ENCODE results near the gene ADAMTS19. TPM values are rescaled to one million over a fixed set of nuclear protein-coding genes. Genes with fewer than 3 reads are reported as not detected.
A peak's percentile ranks its signal among the peaks of the same experiment; 100 is the strongest.
"Not testable (repeated sequence)": the region's sequence is repeated elsewhere in the genome, so short reads cannot be mapped to it uniquely, and the experiment has no call there.

The ADAMTS19 gene
- total RNA-seq, 1 experiment from 2014 or later = 0.06 TPM

GRCh38 chr5:129591508-129592160 is 131.5 kb downstream of the ADAMTS19 start:
- DNase-seq (ENCODE audit: low read depth) = peak; percentile 1

GRCh38 chr5:129593525-129593924 is 133.4 kb downstream of the ADAMTS19 start:
- peak; percentile 1 for DNase-seq (ENCODE audit: low read depth)

DNA sequence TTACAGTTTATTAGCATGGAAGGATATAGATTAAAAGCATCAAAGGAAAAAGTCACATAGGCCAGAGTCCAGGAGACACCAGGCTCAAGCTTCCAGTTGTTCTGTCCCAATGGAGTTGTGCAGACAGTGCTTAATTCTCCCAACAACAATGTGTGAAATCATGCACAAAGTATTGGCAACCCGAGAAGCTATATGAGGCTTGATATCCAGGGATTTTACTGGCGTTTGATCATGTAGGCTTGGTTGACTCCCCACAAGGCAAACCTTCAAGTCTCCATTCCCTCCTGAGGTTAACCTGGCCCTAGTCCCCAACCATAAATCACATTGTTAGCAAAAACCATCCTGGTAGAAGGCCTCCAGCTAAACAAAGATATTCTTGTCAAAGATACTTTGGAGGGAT is 141.5 kb downstream of the ADAMTS19 start:
- DNase-seq (ENCODE audit: low read depth) = no peak

DNA sequence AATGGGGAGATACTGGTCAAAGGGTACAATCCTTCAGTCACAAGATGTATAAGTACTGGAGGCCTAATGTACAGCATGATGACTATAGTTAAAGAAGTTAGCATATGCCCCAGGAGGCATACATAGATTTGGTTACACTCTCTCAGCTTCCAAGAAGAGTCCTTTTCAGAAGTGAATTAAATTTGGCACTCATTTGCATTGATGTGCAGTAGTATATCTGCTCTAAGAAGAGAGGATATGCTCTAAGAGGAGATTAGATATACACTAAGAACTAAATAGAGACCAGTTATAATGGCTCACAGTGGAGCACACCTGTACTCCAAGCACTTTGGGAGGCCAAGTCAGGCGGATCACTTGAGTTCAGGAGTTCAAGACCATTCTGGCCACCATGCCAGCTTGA is 148.3 kb downstream of the ADAMTS19 start:
- no peak for DNase-seq (ENCODE audit: low read depth)

- DNase-seq (ENCODE audit: low read depth) = no peak
Measured at GRCh38 chr5:129609710-129610109, 149.6 kb downstream of the ADAMTS19 start.

- no peak for DNase-seq (ENCODE audit: low read depth)
Measured at GRCh38 chr5:129616517-129616916, 156.4 kb downstream of the ADAMTS19 start.

DNA sequence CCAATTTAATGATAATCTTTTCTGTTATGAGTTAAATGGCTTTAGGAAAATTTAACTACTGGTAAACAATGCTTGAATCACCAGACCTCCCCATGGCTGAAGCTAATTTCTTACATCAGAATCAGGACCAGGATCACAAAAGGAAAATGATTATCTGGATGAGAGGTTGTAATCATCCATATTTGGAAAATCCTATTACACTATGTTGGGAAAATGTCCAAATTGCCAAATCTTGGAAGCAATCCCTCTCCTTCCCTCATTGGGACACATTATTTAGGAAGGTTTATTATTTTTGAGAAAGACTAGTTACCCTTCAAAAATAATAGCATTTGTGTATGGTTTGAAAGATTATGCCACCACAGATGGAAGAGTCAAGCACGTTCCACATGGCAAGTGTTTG is 157.1 kb downstream of the ADAMTS19 start:
- DNase-seq (ENCODE audit: low read depth) = no peak

DNA sequence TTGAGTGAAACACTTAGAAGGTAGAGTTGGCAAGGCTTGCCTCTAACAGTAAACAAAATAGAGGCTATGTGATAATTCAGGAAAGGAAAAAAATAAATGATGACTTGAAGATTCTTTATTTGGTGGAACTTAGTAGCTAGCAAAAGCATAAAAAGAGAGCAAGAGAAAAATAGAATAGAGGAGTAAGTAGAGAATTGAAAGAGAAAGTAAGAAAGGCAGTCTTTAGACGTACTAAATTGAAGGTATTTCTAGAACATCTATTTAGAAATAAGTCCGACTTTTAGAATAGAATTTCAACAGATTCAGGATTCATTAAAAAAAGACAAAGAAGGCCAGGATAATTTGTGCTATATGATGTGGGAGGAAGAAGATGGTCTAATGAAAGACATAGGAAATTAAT is 159.7 kb downstream of the ADAMTS19 start:
- DNase-seq (ENCODE audit: low read depth) = no peak

GRCh38 chr5:129622531-129622930 is 162.4 kb downstream of the ADAMTS19 start:
- DNase-seq (ENCODE audit: low read depth) = no peak

- DNase-seq (ENCODE audit: low read depth) = no peak
Measured at GRCh38 chr5:129629575-129629974, 169.5 kb downstream of the ADAMTS19 start.

GRCh38 chr5:129630101-129630500 is 170.0 kb downstream of the ADAMTS19 start:
- DNase-seq (ENCODE audit: low read depth) = no peak

- DNase-seq (ENCODE audit: low read depth) = no peak
Measured at GRCh38 chr5:129631961-129632360, 171.9 kb downstream of the ADAMTS19 start.

DNA sequence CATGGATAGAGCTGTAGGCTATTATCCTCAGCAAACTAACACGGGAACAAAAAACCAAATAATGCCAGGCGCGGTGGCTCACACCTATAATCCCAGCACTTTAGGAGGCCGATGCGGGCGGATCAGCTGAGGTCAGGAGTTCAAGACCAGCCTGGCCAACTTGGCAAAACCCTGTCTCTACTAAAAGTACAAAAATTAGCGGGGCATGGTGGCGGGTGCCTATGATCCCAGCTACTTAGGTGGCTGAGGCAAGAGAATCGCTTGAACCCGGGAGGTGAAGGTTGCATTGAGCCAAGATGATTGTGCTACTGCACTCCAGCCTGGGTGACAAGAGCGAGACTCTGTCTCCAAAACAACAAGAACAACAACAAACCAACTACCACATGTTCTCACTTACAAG is 177.4 kb downstream of the ADAMTS19 start:
- not testable (repeated sequence) for DNase-seq (ENCODE audit: low read depth)

DNA sequence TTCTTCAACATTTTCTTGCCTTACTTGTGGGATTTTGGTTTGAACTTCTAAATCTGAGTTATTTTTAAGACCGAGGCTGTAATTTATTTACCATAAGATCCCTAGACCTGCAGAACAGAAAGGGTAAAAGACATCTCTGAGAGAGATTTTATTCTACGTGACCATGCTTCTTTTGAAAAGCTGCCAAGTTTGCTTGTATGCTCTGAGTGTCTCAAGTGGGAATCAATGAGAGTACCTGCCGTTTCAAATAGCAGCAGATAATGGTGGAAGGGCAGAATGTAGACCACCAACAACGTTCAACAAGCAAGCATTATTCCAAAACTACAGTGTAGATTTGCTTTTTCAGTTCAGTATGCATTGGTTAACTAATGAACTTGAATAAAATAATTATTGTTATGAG is 179.2 kb downstream of the ADAMTS19 start:
- DNase-seq (ENCODE audit: low read depth) = no peak

DNA sequence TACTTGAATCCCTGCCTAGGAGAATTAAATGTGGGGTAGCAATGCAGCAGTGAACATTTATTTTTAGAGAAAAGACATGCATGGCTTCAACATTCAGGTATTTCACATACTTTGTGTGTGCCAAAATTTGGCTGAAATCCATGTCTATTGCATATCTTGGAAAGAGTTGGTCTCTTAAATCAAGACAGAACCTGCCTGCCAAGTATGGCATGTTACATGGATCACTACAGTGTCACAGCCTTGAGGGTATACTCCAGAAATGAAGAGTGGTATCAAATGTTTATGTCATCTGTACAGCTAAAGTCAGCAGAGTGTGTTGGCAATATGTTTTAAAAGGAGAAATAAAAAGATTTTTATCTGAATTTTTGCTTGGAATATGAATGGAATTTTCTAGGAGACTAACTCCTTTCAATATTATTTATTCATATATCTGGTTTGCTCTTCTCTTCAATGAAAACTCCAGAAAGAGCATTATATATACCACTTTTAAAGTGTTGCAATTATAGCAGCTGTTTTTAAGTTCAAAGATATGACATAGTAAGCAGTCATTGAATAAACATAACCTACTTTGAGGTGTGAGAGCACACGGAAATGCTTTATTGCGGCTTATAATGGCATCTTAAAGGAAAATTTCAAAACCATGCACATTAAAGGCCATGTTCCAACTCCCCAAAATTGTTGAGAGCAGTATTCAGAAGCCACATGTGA is 192.4 kb downstream of the ADAMTS19 start:
- DNase-seq (ENCODE audit: low read depth) = no peak

DNA sequence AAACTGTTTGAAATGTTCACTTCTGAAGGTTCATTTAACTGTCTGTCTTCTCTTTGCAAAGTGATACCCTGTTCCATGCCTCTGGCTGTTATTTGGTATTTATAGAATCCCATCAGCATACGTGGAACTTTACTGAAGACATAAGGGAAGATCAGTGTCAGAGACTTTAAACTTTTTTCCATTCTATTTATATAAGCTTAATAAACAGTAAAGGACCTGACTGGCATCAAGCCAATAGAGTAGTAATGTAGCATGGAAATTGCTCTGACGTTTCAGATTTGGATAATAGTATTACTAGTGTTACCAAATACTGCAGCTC is 192.9 kb downstream of the ADAMTS19 start:
- no peak for DNase-seq (ENCODE audit: low read depth)

DNA sequence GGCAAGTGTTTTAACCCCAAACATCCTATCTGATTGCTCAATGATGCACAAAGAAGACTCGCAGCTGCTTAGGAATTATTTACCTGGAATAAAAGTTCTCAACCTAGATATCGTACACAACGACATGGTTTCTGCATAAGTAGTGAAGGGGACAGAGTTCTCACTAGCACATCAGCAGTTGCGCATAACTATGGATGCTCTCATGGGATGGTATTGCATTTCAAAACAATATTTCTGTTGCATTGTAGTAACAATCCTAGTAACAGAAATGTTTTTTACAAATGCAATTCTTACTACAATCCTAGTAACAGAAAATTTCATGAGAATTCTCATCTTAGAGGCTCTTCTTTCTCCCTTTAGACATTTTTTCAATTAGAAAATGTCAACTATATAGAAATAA is 193.3 kb downstream of the ADAMTS19 start:
- no peak for DNase-seq (ENCODE audit: low read depth)

DNA sequence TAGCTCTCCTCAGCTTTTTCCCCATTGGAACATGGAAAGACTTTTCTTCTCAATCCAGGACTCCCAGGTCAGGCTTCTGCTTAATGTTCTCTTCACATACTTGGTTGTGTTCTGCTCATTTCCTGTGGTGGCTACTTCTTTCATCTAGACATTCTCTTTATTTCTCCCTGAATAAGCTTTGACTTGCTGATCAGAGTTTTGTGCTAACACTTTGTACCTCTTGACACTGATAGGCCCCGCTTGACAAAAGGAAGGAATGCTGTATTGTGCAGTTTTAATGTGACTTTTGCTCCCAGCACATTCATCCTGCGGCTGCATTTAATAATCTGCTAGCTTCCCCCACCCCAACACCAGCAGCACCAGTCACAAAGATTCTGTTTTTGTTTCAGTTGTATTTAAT is 196.9 kb downstream of the ADAMTS19 start:
- no peak for DNase-seq (ENCODE audit: low read depth)

DNA sequence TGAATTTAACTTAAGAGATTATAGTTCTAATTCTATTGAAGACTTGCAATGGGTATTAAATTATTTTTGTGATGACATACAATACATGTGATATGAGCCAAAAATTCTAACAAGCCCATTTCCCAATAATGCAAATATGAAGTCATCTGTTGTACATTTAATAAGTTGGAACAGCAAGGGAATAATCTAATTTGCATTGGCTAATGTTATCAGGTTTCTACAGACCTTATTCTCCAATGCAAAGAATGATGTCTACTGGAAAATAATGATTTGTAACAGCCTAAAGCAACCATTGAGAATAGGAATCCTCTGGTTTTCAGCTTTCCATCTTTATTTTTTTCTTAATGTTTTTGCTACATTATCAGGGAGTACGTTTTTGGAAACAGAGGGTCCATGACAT is 198.7 kb downstream of the ADAMTS19 start:
- DNase-seq (ENCODE audit: low read depth) = no peak

DNA sequence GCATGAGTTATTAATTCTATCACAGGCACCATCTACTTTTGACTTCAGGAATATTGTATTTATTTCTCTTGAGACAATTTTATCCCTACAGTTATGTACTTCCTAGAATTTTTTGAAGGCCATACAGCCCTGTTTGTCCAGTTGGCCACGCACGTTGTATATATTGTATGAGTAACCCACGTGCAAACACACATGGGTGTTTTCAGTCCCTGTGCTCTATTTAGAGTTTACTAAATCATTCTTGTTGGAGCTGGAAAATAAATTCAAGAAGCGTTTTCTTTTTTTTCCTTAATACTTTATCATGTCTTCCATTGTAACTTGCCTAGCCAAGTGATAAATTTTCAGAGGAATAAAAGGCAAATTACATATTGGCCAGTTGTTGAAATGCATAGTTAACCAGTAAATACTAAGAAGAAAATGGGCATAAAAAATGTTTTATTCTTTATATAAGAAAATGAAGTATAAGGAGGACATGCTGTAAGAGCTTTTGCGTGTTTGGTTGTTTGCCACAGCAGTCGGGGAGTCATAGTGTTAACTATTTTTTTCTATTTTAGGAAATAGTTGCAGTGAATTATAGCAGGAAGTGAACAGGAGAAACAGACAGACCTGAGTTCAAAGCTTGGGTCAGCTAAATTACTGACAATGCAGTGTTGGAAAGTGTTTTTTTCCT is 201.4 kb downstream of the ADAMTS19 start:
- no peak for DNase-seq (ENCODE audit: low read depth)

DNA sequence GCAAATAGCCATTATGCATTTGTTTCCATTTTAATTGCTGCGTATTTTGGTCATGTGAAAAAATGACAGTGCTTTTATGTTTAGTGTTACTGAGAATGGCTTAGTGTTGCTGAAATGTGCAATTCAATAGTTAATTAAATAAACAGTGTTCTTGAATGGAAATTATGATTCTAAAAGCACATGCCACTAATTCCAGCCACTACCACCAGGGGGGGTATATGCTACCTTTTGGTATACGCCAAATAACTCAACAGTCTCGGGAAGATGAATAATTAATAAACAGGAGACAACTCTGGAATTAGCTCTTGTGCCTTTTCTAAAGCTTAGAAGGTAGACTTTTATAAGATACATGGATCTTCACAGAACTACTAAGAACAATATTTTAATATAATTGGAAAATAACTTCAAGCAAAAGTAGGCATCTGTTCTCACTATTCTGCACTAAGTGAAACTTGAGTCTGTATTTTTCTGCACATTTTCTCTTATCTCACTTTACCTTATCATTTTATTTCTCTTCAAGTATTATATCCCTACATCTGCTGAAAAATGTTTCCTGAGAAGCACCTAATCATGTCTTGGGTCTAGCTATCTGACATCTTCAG is 204.3 kb downstream of the ADAMTS19 start:
- peak; percentile 17 for DNase-seq (ENCODE audit: low read depth)

GRCh38 chr5:129670957-129671500 is 210.9 kb downstream of the ADAMTS19 start:
- DNase-seq (ENCODE audit: low read depth) = peak; percentile 79
